Astrocyte (in vitro differentiated cells and primary cell): ENCODE data around the gene FAM241A.

Source experiments
- EZH2 ChIP-seq: IDR thresholded peaks from 2 replicates; pipeline ENCODE4 v1.6.1; 2012; ENCODE audit warnings: mild to moderate bottlenecking, low read length, inconsistent platforms; ENCODE audit not compliant: insufficient read depth
- TF ChIP-seq, protein P1 (sequence below): IDR thresholded peaks from 2 replicates; pipeline ENCODE4 v1.5.1; 2011; ENCODE audit warnings: low read depth, mild to moderate bottlenecking, inconsistent platforms, low read length, moderate library complexity; ENCODE audit not compliant: insufficient read depth

DNA sequence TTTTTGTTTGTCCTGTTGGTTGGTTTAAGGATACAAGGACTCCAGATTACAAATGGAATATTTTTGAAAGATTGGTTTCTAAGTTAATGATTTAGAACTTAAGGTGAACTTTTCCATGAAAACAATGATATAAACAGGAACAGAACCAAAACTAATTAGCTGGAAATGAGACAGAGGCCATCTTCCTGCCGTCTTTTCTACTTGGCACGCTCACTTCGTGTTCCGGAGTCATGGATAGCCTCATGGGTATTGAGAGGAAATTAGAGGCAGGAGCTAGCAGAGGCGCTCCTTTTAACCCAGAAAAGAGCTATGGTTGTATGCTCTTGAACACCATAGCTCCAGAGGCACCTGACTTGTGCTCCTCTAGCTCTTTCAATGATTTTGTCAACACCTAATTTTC lies 2.4 kb downstream of the FAM241A start:
- TF ChIP-seq, protein P1, sequence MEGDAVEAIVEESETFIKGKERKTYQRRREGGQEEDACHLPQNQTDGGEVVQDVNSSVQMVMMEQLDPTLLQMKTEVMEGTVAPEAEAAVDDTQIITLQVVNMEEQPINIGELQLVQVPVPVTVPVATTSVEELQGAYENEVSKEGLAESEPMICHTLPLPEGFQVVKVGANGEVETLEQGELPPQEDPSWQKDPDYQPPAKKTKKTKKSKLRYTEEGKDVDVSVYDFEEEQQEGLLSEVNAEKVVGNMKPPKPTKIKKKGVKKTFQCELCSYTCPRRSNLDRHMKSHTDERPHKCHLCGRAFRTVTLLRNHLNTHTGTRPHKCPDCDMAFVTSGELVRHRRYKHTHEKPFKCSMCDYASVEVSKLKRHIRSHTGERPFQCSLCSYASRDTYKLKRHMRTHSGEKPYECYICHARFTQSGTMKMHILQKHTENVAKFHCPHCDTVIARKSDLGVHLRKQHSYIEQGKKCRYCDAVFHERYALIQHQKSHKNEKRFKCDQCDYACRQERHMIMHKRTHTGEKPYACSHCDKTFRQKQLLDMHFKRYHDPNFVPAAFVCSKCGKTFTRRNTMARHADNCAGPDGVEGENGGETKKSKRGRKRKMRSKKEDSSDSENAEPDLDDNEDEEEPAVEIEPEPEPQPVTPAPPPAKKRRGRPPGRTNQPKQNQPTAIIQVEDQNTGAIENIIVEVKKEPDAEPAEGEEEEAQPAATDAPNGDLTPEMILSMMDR: no peak
- TF ChIP-seq EZH2: no peak
